GM19467 (cell line): ENCODE data around the gene SLC4A2.
"Not testable (repeated sequence)": the region's sequence is repeated elsewhere in the genome, so short reads cannot be mapped to it uniquely, and the experiment has no call there.

Experiments used
- ATAC-seq: cut with Tn5 transposase; IDR thresholded peaks from one replicate; pipeline ENCODE4 v1.9.1; 2021; ENCODE audit warnings: mild to moderate bottlenecking, moderate library complexity; ENCODE audit not compliant: unreplicated experiment

The SLC4A2 gene

GRCh38 chr7:151059367-151060112 is at the start of gene SLC4A2:
TSS of gene SLC4A2 (plus strand) at chr7:151059589. CDS start at chr7:151061988, 2,399 bp downstream.
- peak; percentile 24 for ATAC-seq

GRCh38 chr7:151010037-151010306 is 49.4 kb upstream of the SLC4A2 start:
- ATAC-seq, result no peak

DNA sequence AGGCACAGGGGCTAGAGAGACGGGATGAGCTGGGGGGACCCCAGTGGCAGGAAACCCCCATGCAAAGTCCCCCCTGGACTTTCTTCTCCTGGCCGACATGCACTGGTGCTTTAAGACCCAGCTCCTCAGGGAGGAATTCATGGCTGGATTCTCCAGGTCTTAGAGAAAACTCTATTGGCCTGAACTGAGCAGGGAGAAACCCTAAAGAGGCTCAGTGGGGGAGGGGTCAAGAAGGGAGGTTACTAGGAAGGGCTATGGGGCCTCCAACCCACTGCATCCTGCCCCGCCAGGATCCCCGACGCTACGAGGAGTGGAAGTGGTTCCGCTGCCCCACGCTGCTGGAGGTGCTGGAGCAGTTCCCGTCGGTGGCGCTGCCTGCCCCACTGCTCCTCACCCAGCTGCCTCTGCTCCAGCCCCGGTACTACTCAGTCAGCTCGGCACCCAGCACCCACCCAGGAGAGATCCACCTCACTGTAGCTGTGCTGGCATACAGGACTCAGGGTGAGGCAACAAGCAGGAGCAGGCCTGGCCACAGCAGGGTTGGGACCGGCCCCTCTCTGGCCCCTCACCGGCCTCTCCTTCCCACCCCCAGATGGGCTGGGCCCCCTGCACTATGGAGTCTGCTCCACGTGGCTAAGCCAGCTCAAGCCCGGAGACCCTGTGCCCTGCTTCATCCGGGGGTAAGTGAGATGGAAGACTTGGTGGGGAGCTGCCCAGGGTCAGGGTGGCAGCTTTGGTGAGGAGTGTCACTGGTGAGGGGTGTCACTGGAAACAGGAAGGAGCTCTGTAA is 48.9 kb upstream of the SLC4A2 start:
- ATAC-seq, result no peak

GRCh38 chr7:151011097-151011409 is 48.3 kb upstream of the SLC4A2 start:
- ATAC-seq, result no peak

DNA sequence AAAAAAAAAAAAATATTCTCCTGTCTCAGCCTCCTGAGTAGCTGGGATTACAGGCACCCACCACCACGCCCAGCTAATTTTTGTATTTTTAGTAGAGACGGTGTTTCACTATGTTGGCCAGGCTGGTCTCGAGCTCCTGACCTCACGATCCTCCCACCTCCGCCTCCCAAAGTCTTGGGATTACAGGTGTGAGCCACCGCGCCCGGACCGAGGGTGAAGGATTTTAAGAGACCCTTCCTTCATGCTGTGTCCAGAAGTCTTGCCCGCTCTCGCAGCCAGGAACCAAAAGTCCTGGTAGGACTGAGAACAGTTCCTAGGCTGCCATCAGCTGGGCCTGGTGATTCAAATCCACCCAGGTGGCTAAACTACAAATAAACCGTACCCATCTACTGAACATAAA is 47.8 kb upstream of the SLC4A2 start:
- not testable (repeated sequence) for ATAC-seq

GRCh38 chr7:151012031-151012692 is 47.2 kb upstream of the SLC4A2 start:
- no peak for ATAC-seq

DNA sequence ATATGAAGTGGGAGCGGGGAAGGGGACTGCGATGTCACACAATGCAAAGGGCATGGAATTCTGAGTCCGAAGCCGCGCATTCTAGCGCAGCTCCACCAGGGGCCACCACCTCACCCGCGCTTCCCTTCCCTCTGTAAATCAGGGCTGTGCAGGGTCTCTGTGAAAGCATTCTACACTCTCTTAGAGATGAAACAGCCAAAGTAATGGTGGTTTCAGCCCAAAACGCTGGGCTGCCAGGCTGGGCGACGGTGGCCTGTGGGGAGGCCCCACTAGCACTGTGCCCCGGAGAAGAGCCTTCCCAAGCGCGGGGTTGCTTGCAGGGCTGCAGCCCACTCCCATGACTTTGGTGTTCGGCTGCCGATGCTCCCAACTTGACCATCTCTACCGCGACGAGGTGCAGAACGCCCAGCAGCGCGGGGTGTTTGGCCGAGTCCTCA is 46.5 kb upstream of the SLC4A2 start:
- no peak for ATAC-seq

DNA sequence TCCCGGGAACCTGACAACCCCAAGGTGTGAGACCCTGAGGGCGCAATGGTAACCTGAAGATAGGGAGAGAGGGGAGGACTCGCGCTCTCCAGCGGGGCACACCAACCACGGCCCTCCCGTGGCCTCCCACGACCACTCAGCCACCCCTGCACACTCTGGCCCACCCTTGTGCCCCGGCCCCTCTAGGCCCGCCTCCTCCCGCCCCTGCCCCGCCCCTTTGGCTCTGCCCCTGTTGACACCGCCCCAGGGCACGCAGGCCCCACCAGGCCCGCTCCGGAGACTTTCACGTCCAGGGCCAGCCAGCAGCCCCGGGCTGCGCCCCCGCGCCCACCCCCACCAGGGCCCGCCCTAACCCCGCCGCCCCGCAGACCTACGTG is 46.0 kb upstream of the SLC4A2 start:
- ATAC-seq, result no peak

DNA sequence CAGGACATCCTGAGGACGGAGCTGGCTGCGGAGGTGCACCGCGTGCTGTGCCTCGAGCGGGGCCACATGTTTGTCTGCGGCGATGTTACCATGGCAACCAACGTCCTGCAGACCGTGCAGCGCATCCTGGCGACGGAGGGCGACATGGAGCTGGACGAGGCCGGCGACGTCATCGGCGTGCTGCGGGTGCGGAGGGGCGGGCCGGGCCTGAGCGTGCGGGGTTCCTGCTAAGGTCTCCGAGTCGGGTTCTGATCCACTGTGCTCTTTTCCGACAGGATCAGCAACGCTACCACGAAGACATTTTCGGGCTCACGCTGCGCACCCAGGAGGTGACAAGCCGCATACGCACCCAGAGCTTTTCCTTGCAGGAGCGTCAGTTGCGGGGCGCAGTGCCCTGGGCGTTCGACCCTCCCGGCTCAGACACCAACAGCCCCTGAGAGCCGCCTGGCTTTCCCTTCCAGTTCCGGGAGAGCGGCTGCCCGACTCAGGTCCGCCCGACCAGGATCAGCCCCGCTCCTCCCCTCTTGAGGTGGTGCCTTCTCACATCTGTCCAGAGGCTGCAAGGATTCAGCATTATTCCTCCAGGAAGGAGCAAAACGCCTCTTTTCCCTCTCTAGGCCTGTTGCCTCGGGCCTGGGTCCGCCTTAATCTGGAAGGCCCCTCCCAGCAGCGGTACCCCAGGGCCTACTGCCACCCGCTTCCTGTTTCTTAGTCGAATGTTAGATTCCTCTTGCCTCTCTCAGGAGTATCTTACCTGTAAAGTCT is 45.5 kb upstream of the SLC4A2 start:
- ATAC-seq, result no peak

GRCh38 chr7:151014950-151015349 is 44.4 kb upstream of the SLC4A2 start:
- ATAC-seq, result no peak

- no peak for ATAC-seq
These were observed 43.4 kb upstream of the SLC4A2 start for GRCh38 chr7:151015967-151016366.

DNA sequence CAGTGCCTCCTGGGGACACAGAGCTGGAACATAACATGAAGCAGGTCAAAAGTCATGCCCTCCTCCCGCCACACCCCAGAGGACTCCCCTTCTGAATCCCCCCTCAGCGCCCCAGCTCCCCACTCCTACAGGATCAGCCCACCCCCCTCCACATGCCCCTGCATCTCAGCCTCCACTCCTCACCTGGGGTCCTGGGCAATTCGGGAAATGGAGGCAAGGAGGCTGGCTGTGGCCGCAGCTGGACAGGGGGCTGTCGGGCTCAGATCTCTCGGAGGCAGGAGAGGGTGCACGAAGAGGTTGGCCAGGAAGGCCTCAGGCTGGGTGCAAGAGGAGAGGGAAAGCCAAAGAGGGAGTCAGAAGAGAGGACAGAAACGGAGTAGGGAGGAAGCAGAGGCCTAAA is 42.9 kb upstream of the SLC4A2 start:
- ATAC-seq, result no peak

- ATAC-seq, result no peak
These were observed 42.4 kb upstream of the SLC4A2 start for GRCh38 chr7:151016942-151017341.

DNA sequence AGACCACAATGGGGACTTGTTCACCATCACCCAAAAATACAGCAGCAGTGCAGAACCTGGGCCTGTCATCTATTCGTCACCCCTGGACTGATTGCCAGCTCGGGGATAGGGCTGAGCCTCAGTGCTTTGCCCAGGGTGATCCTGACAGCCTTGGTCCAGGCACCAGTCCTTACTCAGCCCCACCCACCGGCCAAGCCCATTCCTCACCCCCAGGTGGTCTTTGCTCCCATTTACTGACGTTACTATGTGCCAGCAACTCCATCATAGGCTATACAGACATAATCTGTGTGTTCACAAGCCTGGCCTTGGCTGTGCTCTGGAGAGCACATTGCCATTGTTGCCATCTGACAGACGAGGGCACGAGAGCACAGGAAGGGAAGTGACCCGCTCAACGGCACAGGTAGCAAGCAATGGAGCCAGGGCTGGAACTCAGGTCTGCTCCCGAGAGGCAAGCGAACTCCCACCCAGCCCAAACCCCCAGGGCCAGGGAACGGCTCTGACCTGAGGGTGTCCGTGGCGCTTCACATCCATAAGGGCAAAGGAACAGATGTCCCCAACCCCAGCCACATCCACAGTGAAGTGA is 41.9 kb upstream of the SLC4A2 start:
- no peak for ATAC-seq

DNA sequence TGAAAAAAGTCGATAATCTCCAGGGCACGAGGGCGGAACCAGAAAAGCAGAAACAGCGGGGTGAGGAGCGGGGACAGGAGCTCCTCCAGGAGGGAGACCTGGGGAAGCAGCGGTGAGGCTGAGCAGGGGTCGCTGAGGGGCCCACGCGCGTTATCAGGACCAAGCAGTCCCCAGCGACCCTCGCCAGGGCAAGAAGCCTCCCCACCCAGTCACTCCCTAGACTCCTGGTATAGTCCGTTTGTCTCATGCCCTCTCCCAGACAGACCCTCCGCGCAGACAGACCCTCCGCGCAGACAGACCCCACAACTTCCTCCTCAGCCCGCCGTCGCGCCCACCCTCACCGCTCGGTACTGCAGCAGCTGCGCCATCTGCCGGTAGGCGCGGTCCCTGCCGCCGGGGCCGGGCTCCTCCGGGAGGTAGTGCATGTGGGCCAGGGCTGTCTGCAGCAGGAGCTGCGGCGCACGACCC is 41.4 kb upstream of the SLC4A2 start:
- ATAC-seq, result no peak

DNA sequence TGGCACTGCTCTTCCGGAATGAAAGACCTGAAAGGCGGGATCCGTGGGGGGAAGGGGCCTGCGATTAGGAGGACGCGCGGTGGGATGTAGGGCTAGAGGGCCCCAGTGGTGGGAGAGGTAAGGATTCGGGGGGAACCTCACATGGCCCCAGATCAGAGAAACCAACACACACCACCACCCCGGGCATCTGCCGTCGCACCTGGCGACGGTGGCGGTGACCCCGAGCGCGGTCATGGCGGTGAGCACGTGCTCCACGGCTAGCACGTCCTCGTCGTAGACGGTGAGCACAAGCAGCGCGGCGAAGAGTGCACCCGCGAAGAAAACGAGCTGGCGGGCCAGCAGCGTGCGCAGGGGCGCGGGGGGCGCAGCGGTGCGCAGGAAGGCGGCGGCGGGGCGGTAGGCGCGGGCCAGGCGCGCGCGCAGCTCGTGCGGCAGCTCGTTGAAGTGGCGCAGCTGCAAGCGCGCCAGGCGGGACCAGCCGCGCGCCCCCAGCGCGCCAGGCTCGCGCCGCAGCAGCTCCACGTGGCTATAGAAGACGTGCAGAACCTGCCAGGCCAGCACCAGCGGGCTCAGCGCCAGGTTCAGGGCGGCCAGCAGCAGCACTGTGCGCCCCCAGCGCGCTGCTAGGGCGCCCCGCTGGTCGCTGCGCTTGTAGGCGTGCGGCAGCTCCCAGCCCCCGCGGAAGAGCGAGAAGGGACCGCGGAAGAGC is 40.8 kb upstream of the SLC4A2 start:
- ATAC-seq, result no peak

GRCh38 chr7:151019130-151019447 is 40.3 kb upstream of the SLC4A2 start:
- ATAC-seq, result no peak

- no peak for ATAC-seq
These were observed 39.2 kb upstream of the SLC4A2 start for GRCh38 chr7:151020231-151020630.

- ATAC-seq, result no peak
These were observed 36.2 kb upstream of the SLC4A2 start for GRCh38 chr7:151023232-151023631.

DNA sequence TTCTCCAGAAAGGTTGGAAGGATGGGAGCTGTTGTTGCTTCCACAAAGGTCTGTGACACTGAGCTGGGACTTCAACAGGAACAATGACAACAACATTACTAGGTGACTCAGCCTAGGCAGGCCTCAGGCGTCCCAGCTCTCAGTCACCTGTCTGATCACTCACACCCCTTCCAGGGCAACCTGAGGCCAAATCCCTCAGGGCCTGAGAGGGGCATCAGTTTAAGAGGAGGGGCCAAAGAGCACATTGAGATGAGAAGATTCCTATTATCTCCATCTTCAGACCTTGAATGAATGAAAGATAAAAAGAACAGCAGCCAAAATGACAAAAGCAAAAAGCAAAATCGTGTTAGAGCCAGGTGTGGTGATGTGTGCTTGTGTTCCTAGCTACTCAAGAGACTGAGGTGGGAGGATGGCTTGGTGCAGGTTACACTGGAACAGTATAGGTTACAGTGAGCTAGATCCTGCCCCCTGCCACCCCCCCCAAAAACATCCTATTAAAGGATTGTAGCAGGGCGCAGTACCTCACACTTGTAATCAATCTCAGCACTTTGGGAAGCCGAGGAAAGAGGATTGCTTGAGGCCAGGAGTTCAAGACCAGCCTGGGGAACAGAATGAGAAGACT is 34.8 kb upstream of the SLC4A2 start, which contains the start of gene ATG9B:
Gene ATG9B (minus strand): TSS at position 60 of the 622 bp plus-strand sequence. CDS start 71 bp downstream, outside the sequence.
- ATAC-seq, result no peak
